ENCODE measurements around the gene SPEN.
A peak's percentile ranks its signal among the peaks of the same experiment; 100 is the strongest.
"Not testable (repeated sequence)": the region's sequence is repeated elsewhere in the genome, so short reads cannot be mapped to it uniquely, and the experiment has no call there.

Gene SPEN

GRCh38 chr1:15899266-15899665 is 51.8 kb downstream of the SPEN start:
- Histone ChIP-seq H3K9me3 (ENCODE audit: control insufficient read depth, low read length) (no peaks in the 10 kb centered on the region), H3K27me3 (ENCODE audit: control insufficient read depth, insufficient read depth, low read length, poor library complexity, severe bottlenecking) (no peaks in the 10 kb centered on the region), H3K36me3 (ENCODE audit: control insufficient read depth, insufficient read depth, low read length) (no peaks in the 10 kb centered on the region), H3K27ac (ENCODE audit: insufficient read depth, low read depth, low read length, poor library complexity, severe bottlenecking) (no peak overlapping the region), H3K4me1 (ENCODE audit: control insufficient read depth, insufficient read depth, low read length) (no peaks in the 10 kb centered on the region), H3K4me3 (ENCODE audit: insufficient read depth, low read depth, low read length) (no peak overlapping the region)
- WGBS, 2 experiments: 88 to 93% methylated on average over 9 of the region's 9 CpGs

DNA sequence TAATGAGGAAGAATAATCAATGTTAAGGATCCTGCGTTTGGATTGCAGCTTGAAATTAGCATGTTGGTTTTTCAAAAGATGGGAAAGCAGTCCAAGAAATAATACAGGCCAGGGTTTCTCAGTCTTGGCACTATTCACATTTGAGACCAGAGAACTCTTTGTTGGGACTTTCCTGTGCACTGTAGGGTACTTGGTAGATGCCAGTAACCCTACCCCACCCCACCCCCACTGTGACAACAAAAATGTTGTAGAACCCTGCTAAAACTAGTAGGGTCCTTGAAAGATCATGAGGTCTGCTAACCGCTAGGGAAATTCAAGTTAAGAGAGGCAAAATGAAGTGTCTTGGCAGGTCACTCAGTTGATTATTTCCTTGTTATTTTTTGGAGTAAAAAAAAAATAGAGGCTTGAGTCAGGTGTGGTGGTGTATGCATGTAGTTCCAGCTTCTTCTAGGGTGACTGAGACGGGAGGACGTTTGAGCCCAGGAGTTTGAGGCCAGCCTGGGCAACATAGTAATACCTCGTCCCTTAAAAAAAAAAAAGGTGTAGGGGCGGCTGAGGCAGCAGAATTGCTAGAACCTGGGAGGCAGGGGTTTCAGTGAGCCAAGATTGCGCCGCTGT is 53.3 kb downstream of the SPEN start:
- no peaks in the 10 kb centered on the region for H3K36me3 ChIP-seq (ENCODE audit: control insufficient read depth, insufficient read depth, low read length)
- H3K4me1 ChIP-seq (ENCODE audit: control insufficient read depth, insufficient read depth, low read length): no peaks in the 10 kb centered on the region
- H3K27ac ChIP-seq (ENCODE audit: insufficient read depth, low read depth, low read length, poor library complexity, severe bottlenecking): peak overlapping the region; percentile 8
- no peak overlapping the region for H3K4me3 ChIP-seq (ENCODE audit: insufficient read depth, low read depth, low read length)
- 86 to 89% methylated on average over 8 of the region's 8 CpGs for WGBS, 2 experiments
- no peaks in the 10 kb centered on the region for H3K9me3 ChIP-seq (ENCODE audit: control insufficient read depth, low read length)
- no peaks in the 10 kb centered on the region for H3K27me3 ChIP-seq (ENCODE audit: control insufficient read depth, insufficient read depth, low read length, poor library complexity, severe bottlenecking)

GRCh38 chr1:15902882-15903281 is 55.4 kb downstream of the SPEN start:
- no peaks in the 10 kb centered on the region for H3K9me3 ChIP-seq (ENCODE audit: control insufficient read depth, low read length)
- H3K27me3 ChIP-seq (ENCODE audit: control insufficient read depth, insufficient read depth, low read length, poor library complexity, severe bottlenecking): no peaks in the 10 kb centered on the region
- no peaks in the 10 kb centered on the region for H3K4me1 ChIP-seq (ENCODE audit: control insufficient read depth, insufficient read depth, low read length)
- no peak overlapping the region for H3K4me3 ChIP-seq (ENCODE audit: insufficient read depth, low read depth, low read length)
- no peak overlapping the region for H3K27ac ChIP-seq (ENCODE audit: insufficient read depth, low read depth, low read length, poor library complexity, severe bottlenecking)
- WGBS, 2 experiments: 96 to 100% methylated on average over 2 of the region's 3 CpGs
- H3K36me3 ChIP-seq (ENCODE audit: control insufficient read depth, insufficient read depth, low read length): no peaks in the 10 kb centered on the region

DNA sequence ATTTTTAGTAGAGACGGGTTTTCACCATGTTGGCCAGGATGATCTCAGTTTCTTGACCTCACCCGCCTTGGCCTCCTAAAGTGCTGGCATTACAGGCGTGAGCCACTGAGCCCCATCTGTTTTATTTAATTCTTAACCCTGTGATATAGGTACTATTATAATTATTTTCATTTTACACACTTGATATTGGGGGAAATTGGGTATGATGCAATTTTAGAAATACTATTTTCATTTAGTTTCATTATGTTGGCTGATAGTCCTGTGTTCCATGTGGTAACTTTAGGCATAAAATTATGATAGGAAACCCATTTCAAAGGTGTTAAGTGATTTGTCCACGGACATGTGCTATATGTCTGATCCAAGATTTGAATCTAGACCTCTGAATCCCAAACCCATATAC is 61.1 kb downstream of the SPEN start:
- no peak overlapping the region for H3K4me3 ChIP-seq (ENCODE audit: insufficient read depth, low read depth, low read length)
- H3K27me3 ChIP-seq (ENCODE audit: control insufficient read depth, insufficient read depth, low read length, poor library complexity, severe bottlenecking): no peaks in the 10 kb centered on the region
- H3K36me3 ChIP-seq (ENCODE audit: control insufficient read depth, insufficient read depth, low read length): peaks cover 20% of the 10 kb centered on the region
- H3K27ac ChIP-seq (ENCODE audit: insufficient read depth, low read depth, low read length, poor library complexity, severe bottlenecking): no peak overlapping the region
- no peaks in the 10 kb centered on the region for H3K4me1 ChIP-seq (ENCODE audit: control insufficient read depth, insufficient read depth, low read length)
- WGBS, 2 experiments: 90 to 98% methylated on average over 4 of the region's 4 CpGs
- H3K9me3 ChIP-seq (ENCODE audit: control insufficient read depth, low read length): no peaks in the 10 kb centered on the region

- H3K9me3 ChIP-seq (ENCODE audit: control insufficient read depth, low read length): no peaks in the 10 kb centered on the region
- H3K4me1 ChIP-seq (ENCODE audit: control insufficient read depth, insufficient read depth, low read length): no peaks in the 10 kb centered on the region
- H3K4me3 ChIP-seq (ENCODE audit: insufficient read depth, low read depth, low read length): no peak overlapping the region
- WGBS, 2 experiments: 96 to 98% methylated on average over 1 of the region's 1 CpG
- H3K27me3 ChIP-seq (ENCODE audit: control insufficient read depth, insufficient read depth, low read length, poor library complexity, severe bottlenecking): no peaks in the 10 kb centered on the region
- H3K27ac ChIP-seq (ENCODE audit: insufficient read depth, low read depth, low read length, poor library complexity, severe bottlenecking): no peak overlapping the region
- H3K36me3 ChIP-seq (ENCODE audit: control insufficient read depth, insufficient read depth, low read length): peaks cover 26% of the 10 kb centered on the region
Measured at GRCh38 chr1:15911141-15911540, 63.6 kb downstream of the SPEN start.

GRCh38 chr1:15911927-15912326 is 64.4 kb downstream of the SPEN start:
- H3K9me3 ChIP-seq (ENCODE audit: control insufficient read depth, low read length): no peaks in the 10 kb centered on the region
- peaks cover 27% of the 10 kb centered on the region for H3K36me3 ChIP-seq (ENCODE audit: control insufficient read depth, insufficient read depth, low read length)
- no peak overlapping the region for H3K27ac ChIP-seq (ENCODE audit: insufficient read depth, low read depth, low read length, poor library complexity, severe bottlenecking)
- H3K4me3 ChIP-seq (ENCODE audit: insufficient read depth, low read depth, low read length): no peak overlapping the region
- 94 to 95% methylated on average over 2 of the region's 2 CpGs for WGBS, 2 experiments
- H3K27me3 ChIP-seq (ENCODE audit: control insufficient read depth, insufficient read depth, low read length, poor library complexity, severe bottlenecking): no peaks in the 10 kb centered on the region
- no peaks in the 10 kb centered on the region for H3K4me1 ChIP-seq (ENCODE audit: control insufficient read depth, insufficient read depth, low read length)

- H3K4me3 ChIP-seq (ENCODE audit: insufficient read depth, low read depth, low read length); H3K4me1 ChIP-seq (ENCODE audit: control insufficient read depth, insufficient read depth, low read length); H3K27me3 ChIP-seq (ENCODE audit: control insufficient read depth, insufficient read depth, low read length, poor library complexity, severe bottlenecking); H3K9me3 ChIP-seq (ENCODE audit: control insufficient read depth, low read length); H3K27ac ChIP-seq (ENCODE audit: insufficient read depth, low read depth, low read length, poor library complexity, severe bottlenecking): not testable (repeated sequence)
- WGBS, 2 experiments: 93 to 94% methylated on average over 2 to 3 of the region's 3 CpGs
- peaks cover 31% of the 10 kb centered on the region for H3K36me3 ChIP-seq (ENCODE audit: control insufficient read depth, insufficient read depth, low read length)
Measured at GRCh38 chr1:15913607-15914006, 66.1 kb downstream of the SPEN start.

- Histone ChIP-seq H3K4me1 (ENCODE audit: control insufficient read depth, insufficient read depth, low read length) (no peaks in the 10 kb centered on the region), H3K27me3 (ENCODE audit: control insufficient read depth, insufficient read depth, low read length, poor library complexity, severe bottlenecking) (no peaks in the 10 kb centered on the region), H3K27ac (ENCODE audit: insufficient read depth, low read depth, low read length, poor library complexity, severe bottlenecking) (no peak overlapping the region), H3K9me3 (ENCODE audit: control insufficient read depth, low read length) (no peaks in the 10 kb centered on the region), H3K4me3 (ENCODE audit: insufficient read depth, low read depth, low read length) (no peak overlapping the region), H3K36me3 (ENCODE audit: control insufficient read depth, insufficient read depth, low read length) (peaks cover 29% of the 10 kb centered on the region)
- 88 to 97% methylated on average over 2 of the region's 4 CpGs for WGBS, 2 experiments
Measured at GRCh38 chr1:15915991-15916390, 68.5 kb downstream of the SPEN start.

DNA sequence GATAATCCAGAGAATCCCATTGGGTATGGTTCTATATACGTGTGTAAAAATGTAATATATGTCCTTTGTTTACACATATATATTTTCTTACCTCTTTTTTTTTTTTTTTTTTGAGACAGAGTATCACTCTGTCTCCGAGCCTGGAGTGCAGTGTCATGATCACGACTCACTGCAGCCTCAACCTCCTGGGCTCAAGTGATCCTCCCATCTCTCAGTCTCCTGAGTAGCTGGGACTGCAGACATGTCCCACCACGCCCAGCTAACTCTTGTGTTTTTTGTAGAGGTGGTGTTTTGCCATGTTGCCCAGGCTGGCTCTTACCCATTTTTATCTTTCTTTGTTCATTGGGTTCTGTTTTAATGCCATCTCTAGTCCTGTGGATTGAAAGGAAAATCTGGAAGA is 68.9 kb downstream of the SPEN start:
- 94% methylated on average over 3 of the region's 4 CpGs for WGBS, 2 experiments
- H3K9me3 ChIP-seq (ENCODE audit: control insufficient read depth, low read length): no peaks in the 10 kb centered on the region
- H3K27ac ChIP-seq (ENCODE audit: insufficient read depth, low read depth, low read length, poor library complexity, severe bottlenecking): no peak overlapping the region
- no peaks in the 10 kb centered on the region for H3K27me3 ChIP-seq (ENCODE audit: control insufficient read depth, insufficient read depth, low read length, poor library complexity, severe bottlenecking)
- no peaks in the 10 kb centered on the region for H3K4me1 ChIP-seq (ENCODE audit: control insufficient read depth, insufficient read depth, low read length)
- no peak overlapping the region for H3K4me3 ChIP-seq (ENCODE audit: insufficient read depth, low read depth, low read length)
- H3K36me3 ChIP-seq (ENCODE audit: control insufficient read depth, insufficient read depth, low read length): peaks cover 29% of the 10 kb centered on the region

GRCh38 chr1:15916916-15917315 is 69.4 kb downstream of the SPEN start:
- peaks cover 29% of the 10 kb centered on the region for H3K36me3 ChIP-seq (ENCODE audit: control insufficient read depth, insufficient read depth, low read length)
- 73 to 77% methylated on average over 7 of the region's 7 CpGs for WGBS, 2 experiments
- H3K4me3 ChIP-seq (ENCODE audit: insufficient read depth, low read depth, low read length): no peak overlapping the region
- no peaks in the 10 kb centered on the region for H3K9me3 ChIP-seq (ENCODE audit: control insufficient read depth, low read length)
- no peak overlapping the region for H3K27ac ChIP-seq (ENCODE audit: insufficient read depth, low read depth, low read length, poor library complexity, severe bottlenecking)
- H3K4me1 ChIP-seq (ENCODE audit: control insufficient read depth, insufficient read depth, low read length): no peaks in the 10 kb centered on the region
- H3K27me3 ChIP-seq (ENCODE audit: control insufficient read depth, insufficient read depth, low read length, poor library complexity, severe bottlenecking): no peaks in the 10 kb centered on the region

All from ectodermal cell (in vitro differentiated cells).